GM18511 (cell line): ENCODE measurements around the gene MINDY4B.
"Not testable (repeated sequence)": the region's sequence is repeated elsewhere in the genome, so short reads cannot be mapped to it uniquely, and the experiment has no call there.

Source experiments
- ATAC-seq: cut with Tn5 transposase; IDR thresholded peaks from one replicate; pipeline ENCODE4 v1.9.1; 2021; ENCODE audit warnings: mild to moderate bottlenecking, moderate library complexity; ENCODE audit not compliant: unreplicated experiment

MINDY4B gene

GRCh38 chr3:150899141-150899540 is 6.1 kb downstream of the MINDY4B start:
- no peak for ATAC-seq

DNA sequence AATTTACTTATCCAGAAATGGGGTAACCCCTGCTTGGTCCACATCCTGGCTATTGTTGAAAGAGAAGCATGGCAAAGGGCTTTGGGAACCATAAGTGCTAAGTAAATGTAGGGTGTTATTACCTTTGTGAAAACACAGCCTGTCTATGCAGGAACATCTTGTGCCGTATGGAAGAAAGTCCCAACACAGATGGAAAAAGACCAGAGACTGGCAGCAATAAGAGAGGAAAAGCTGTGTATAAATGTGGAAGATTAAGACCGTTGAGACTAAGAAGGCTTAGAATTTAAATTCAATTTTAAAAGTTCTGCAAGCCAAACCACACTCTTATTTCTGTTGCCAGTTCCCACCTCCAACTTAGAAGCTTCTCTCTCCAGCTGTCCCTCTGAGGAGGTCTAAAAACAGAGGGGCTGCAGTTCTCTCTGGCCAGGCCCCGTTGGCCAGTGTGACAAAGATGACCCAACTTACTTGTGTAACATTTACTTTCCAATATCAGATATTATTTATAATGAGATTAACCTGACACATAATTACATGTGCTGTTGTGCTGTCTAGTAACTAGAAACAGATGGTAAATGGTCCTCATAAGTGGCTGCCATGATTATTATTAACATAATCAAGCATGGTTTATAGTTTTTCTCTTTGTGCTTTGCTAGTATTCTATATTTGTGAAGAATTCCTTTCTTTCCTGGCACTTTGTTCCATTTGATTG is 7.0 kb downstream of the MINDY4B start:
- ATAC-seq: no peak

- no peak for ATAC-seq
Observed at GRCh38 chr3:150897592-150897991, 7.6 kb downstream of the MINDY4B start.

- ATAC-seq: no peak
Observed at GRCh38 chr3:150890831-150891230, 14.4 kb downstream of the MINDY4B start.

DNA sequence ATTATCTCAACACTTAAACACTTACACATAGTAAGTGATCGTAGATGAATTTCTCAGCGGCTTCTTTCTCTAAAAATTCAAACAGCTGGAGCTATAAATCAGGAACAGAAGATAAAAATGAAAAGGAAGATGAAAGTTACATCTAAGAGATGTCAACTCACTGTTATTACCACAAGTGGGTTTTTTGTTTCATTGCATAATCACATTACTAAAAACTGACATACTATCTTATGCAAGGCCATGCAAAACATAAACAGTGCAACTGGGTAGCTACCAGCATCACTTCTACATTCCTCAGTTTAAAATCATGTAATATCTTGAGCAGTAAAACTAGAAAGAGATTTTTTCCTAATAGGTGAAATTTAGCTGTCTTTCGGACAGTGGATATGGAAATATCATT is 14.9 kb downstream of the MINDY4B start:
- ATAC-seq: no peak

DNA sequence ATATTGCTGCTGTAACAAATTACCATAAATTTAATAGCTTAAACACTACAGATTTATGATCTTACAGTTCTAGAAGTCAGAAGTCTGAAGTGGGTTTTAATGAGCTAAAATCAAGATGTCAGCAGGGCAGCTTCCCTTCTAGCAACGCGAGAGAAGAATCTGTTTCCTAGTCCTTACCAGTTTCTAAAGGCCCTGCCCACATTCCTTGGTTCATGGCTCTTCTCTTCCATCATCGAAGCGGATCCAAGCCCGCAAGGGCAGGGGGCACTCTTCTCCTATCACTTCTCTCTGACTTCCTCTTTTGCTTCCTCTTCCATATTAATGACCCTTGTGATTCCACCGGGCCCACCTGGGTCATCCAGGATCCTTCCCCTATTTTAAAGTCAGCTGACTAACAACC is 16.1 kb downstream of the MINDY4B start:
- ATAC-seq: no peak

DNA sequence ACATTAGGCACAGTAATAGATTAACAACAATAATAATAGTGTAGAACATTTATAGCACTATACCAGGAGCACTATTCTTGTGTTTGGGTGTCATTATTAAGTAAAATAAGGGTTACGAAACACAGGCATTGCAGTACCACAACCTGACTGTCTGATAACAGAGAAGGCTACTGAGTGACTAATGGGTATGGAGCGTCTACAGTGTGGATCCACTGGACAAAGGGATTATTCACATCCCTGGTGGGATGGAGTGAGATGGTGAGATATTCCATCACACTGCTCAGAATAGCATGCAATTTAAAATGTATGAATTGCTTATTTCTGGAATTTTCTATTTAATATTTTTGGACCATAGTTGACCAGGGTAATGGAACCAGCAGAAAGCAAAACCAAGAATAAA is 18.2 kb downstream of the MINDY4B start:
- ATAC-seq: no peak

GRCh38 chr3:150885535-150885934 is 19.7 kb downstream of the MINDY4B start:
- ATAC-seq: no peak

DNA sequence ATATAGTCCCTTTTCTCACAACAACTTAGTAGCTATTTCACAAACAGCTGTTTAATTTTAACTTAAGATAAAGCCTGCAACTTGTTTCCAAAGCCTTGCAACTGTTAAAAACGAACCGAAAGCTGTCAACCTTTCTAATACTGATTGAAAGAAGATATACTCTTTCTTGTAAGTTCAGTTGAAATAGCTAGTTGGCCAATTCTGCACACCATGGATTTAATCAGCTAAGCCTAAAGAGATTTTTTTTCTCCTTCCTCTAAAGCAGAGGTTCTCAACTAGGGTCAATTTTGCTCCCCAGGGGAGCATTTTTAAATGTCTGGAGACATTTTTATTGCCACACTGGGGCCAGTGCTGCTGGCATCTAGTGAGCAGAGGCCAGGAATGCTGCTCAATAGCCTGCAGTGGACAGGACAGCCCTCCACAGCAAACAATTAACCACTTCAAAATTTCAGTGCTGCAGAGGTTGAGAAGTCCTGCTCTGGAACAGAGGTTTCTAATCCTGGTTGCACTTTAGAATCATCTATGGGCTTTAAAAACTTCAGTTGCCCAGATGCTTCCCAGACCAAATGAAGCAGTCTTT is 26.2 kb downstream of the MINDY4B start:
- no peak for ATAC-seq

DNA sequence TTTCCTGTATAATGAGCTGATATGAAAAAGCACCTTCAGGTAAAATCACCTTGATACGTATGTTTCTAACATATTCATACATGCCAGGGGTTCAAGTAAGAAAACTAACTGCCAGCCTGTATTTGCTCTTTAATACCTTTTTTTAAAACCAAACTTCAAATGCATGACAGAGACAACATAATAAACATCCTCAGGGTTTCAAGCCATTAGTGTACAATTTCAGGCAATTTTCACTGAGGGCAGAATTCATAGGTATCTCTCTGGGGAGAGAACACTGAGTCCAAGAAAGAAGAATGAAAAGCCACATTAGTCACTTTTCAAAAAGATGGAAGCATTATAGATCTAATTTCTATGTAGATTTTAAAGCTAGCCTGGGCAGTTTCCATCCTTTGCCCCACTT is 26.9 kb downstream of the MINDY4B start:
- no peak for ATAC-seq

- no peak for ATAC-seq
Observed at GRCh38 chr3:150877303-150877702, 27.9 kb downstream of the MINDY4B start.

- no peak for ATAC-seq
Observed at GRCh38 chr3:150876611-150877265, 28.5 kb downstream of the MINDY4B start.

DNA sequence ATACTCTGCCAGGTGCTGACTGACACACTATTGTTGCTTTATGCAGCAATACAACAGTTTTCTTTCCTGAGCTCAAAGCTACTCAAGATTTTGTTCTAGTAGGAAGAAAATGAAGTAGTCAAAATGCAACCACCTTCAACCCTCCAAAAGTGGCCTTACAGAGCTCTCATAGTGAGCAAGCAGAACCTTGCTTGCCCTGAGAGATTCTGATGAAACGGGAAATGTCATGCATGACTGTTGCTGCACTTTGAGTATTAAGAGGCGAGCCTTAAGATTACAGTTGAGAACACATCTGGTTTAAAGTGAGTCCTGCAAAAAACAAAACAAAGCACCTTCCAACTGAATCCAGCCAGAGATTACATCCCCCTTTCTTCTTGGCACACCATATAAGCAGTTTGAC is 29.7 kb downstream of the MINDY4B start:
- ATAC-seq: peak; percentile 75

DNA sequence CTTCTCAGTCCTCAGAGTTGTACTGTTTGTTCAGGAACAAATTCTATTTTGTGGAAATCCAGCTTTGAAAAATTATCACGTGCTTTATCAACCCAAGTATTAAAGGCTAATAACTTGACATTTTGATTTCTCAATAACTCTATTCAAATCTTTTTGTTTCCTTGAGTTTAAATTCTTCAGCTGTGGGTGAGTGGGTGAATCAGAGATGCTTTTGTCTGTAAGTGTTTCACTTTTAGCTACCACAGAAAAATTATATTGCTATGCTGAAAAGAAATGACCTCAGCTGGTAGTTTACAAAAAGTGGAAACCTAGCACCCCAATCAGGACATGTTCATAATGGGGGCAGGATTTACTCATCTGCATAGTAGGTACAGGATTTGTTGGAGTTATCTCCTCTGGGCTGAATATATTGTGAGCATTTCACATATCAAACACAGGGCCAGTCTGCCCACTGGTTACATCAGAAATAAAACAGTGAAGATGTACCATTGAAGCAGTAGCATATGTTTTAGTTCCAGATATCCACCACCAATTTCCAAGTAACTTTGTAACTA is 30.5 kb downstream of the MINDY4B start:
- ATAC-seq: no peak

DNA sequence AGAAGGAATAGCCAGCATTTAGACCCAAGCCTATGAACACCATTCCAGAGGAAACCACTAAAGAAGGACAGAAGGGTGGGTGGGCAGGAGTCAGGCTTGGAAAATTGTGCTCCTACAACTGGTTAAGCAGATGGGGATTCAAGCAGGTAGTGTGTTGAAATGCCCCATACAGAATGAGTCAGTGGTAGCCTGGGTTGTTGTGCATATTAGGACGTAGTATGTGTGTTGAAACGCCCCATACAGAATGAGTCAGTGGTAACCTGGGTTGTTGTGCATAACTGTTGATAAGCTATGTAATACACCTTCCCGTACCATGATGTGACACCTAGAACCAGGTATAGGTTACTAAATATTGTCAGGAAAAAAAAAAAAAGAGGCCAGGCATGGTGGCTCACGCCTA is 34.0 kb downstream of the MINDY4B start:
- ATAC-seq: no peak

DNA sequence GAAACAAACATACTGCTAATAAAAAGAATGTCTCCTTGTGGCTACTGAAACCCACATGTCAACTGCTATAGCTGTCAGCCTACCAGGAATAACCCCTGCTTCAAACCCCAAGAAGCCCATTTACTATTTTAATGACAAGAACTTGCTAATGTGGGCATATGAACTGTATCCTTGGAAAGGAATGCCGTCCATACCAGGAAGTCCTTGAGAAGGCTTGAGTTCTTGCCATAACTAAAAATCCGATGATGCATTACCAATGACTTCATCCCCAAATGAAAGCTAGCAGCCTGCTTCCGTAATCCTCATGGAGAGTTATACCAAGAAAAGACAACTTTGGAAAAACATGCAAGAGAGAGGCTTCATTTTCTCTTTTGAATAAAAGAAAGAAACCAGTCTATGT is 34.8 kb downstream of the MINDY4B start:
- ATAC-seq: no peak

- ATAC-seq: no peak
Observed at GRCh38 chr3:150868282-150868681, 37.0 kb downstream of the MINDY4B start.

DNA sequence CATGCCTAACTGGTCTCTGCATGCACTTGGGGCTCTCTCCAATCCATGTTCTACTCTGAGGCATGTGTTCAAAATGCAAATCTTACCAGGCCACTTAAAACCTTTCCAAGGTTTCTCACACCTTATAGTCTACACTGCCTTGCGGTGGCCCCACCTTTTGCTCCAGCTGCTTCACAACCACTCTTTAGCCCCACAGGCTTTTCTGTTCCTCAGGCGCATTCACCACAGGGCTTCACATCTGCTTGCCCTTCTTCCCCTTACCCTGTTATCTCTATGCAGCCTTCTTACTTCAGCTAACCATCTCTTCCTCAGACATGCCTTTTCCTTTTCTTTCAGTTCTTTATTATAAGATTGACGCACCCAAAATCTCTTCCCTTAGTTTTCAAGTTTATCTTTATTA is 37.8 kb downstream of the MINDY4B start:
- ATAC-seq: no peak

- not testable (repeated sequence) for ATAC-seq
Observed at GRCh38 chr3:150863921-150864320, 41.3 kb downstream of the MINDY4B start.

DNA sequence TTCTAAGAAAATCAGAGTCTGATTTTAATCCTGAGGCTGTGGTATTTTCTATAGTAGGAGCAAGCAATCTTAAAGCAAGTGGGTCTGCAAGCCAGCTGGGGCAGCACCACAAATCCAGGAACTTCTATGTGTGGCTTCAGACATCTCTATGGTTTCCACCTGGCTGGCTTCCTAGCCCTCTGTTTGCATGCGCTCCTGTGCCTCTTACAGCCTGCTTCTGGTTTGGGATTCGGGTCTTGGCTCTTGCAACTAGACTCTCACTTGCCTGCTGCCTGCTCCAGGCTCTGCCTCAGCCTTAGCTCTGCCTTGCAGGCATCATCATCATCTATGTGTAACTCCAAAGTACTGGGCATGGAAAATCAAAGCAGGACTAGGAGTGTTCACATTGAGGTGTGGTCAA is 43.4 kb downstream of the MINDY4B start:
- ATAC-seq: no peak

DNA sequence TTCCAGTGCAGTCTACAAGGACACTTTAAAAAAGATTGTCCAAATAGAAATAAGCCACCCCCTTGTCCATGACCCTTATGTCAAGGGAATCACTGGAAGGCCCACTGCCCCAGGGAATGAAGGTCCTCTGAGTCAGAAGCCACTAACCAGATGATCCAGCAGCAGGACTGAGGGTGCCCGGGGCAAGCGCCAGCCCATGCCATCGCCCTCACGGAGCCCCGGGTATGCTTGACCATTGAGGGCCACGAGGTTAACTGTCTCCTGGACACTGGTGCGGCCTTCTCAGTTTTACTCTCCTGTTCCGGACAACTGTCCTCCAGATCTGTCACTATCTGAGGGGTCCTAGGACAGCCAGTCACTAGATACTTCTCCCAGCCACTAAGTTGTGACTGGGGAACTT is 47.3 kb downstream of the MINDY4B start:
- not testable (repeated sequence) for ATAC-seq

DNA sequence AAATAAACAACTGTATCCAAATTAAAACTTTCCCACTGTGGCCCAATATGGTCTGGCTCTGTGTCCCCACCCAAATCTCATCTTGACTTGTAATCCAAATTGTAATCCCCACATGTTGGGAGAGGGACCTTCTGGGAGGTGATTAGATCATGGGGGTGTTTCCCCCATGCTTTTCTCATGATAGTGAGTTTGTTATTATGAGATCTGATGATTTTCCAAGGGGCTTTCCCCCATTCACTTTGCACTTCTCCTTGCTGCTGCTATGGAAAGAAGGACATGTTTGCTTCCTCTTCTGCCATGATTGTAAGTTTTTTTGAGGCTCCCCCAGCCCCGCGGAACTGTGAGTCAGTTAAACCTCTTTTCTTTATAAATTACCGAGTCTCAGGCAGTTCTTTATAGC is 55.0 kb downstream of the MINDY4B start:
- ATAC-seq: no peak
